ENCODE data around the gene CLCN7. TPM values are rescaled to one million over a fixed set of nuclear protein-coding genes. Genes with fewer than 3 reads are reported as not detected.

Gene CLCN7
- total and polyA plus RNA-seq, 4 donors: 61.1 to 119 (median 88.0) TPM

- 2 to 5% methylated on average over 16 to 71 of the region's 72 CpGs for WGBS, 2 donors
- peaks cover 0 to 12% (median 7%) of the 10 kb centered on the region in 5 donors for H3K4me1 ChIP-seq (ENCODE audit: control insufficient read depth in 5 of 5, insufficient read depth in 5 of 5, low read length in 5 of 5)
- H3K9me3 ChIP-seq (ENCODE audit: control insufficient read depth in 4 of 4, insufficient read depth in 3 of 4, low read length in 3 of 4): no peaks in the 10 kb centered on the region
- no peak for TF ChIP-seq CTCF (IDR thresholded peaks at IDR 0.05; ENCODE audit: control extremely low read depth, extremely low read depth)
- ATAC-seq (ENCODE audit: insufficient read depth, low FRiP score) (peak; percentile 35), DNase-seq (peak; percentile 66 to 87 (median 83))
- H3K27ac ChIP-seq (ENCODE audit: low read depth in 1 of 2, low read length in 1 of 2): peak within 1 kb of the TSS; percentile 88 to 95
- H3K27me3 ChIP-seq (ENCODE audit: control insufficient read depth in 3 of 3, insufficient read depth in 3 of 3, low read length in 2 of 3): no peaks in the 10 kb centered on the region
- H3K36me3 ChIP-seq (ENCODE audit: control insufficient read depth in 4 of 4, insufficient read depth in 4 of 4, low read length in 4 of 4): peaks cover 0 to 11% (median 0%) of the 10 kb centered on the region in 4 donors
- peak within 1 kb of the TSS; percentile 95 for H3K4me3 ChIP-seq
- H3K9ac ChIP-seq (ENCODE audit: insufficient read depth in 1 of 2, low read length in 2 of 2): peak within 1 kb of the TSS; percentile 16 to 23
Observed at GRCh38 chr16:1414532-1415260, 60.1 kb downstream of the CLCN7 start, which contains the start of gene UNKL. UNKL (minus strand) TSS chr16:1414704; CDS start chr16:1414691, 13 bp downstream.

DNA sequence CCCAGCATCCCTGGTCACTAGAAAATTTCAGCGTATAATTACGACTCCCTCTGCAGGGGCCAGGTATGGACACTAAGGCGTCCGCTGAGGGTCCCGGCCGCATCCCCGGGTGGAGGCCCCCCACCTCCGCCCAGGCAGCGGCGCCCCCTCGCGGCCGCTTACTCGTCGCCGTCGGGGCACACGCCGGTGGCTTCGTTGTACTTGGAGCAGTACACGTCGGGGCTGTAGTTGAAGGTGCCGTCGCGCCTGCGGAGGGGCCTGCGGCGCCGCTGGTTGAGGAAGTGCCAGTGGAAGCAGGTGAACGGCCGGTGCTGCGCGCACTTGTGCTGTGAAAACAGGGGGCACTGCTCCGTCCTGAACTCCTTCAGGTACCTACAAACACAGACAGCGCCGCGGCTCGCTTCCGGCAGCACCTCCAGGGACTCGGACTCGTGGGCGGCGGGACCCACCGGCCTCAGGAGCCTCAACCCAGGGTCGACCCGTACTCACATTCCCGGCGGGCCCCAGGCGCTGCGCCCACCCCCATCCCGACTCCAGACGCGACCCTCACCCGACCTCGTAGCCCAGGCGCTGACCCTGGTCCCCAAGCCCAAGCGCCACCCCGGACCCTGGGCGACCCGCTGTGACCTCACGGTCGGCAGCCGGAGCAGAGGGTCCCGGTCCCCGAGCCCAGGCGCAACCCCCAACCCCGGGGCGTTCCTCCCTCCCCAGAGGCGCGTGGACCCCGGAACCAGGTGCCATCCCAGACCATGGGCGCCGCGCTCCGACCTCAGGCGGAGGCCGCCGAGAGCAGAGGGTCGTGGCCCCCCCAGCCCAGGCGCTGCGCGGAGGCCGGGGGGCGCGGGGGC, 60.9 kb downstream of the CLCN7 start:
- Histone ChIP-seq H3K4me3 (peak overlapping the region; percentile 95), H3K9me3 (ENCODE audit: control insufficient read depth in 4 of 4, insufficient read depth in 3 of 4, low read length in 3 of 4) (no peaks in the 10 kb centered on the region), H3K27ac (ENCODE audit: low read depth in 1 of 2, low read length in 1 of 2) (peak overlapping the region; percentile 88 to 95), H3K27me3 (ENCODE audit: control insufficient read depth in 3 of 3, insufficient read depth in 3 of 3, low read length in 2 of 3) (no peaks in the 10 kb centered on the region), H3K36me3 (ENCODE audit: control insufficient read depth in 4 of 4, insufficient read depth in 4 of 4, low read length in 4 of 4) (peaks cover 0 to 13% (median 0%) of the 10 kb centered on the region in 4 donors), H3K9ac (ENCODE audit: insufficient read depth in 1 of 2, low read length in 2 of 2) (peak overlapping the region; percentile 16 to 23), H3K4me1 (ENCODE audit: control insufficient read depth in 5 of 5, insufficient read depth in 5 of 5, low read length in 5 of 5) (peaks cover 0 to 11% (median 6%) of the 10 kb centered on the region in 5 donors)
- TF ChIP-seq CTCF (IDR thresholded peaks at IDR 0.05; ENCODE audit: control extremely low read depth, extremely low read depth): no peak
- WGBS, 2 donors: 4% methylated on average over 63 to 85 of the region's 85 CpGs
- peak; percentile 34 to 66 (median 61) for DNase-seq
- ATAC-seq (ENCODE audit: insufficient read depth, low FRiP score): peak; percentile 60

GRCh38 chr16:1412847-1413246, 62.0 kb downstream of the CLCN7 start:
- peaks cover 0 to 17% (median 7%) of the 10 kb centered on the region in 5 donors for H3K4me1 ChIP-seq (ENCODE audit: control insufficient read depth in 5 of 5, insufficient read depth in 5 of 5, low read length in 5 of 5)
- DNase-seq: no peak
- no peaks in the 10 kb centered on the region for H3K27me3 ChIP-seq (ENCODE audit: control insufficient read depth in 3 of 3, insufficient read depth in 3 of 3, low read length in 2 of 3)
- no peak for ATAC-seq (ENCODE audit: insufficient read depth, low FRiP score)
- H3K9ac ChIP-seq (ENCODE audit: insufficient read depth in 1 of 2, low read length in 2 of 2): no peak overlapping the region
- no peak overlapping the region for H3K4me3 ChIP-seq
- peaks cover 0 to 13% (median 0%) of the 10 kb centered on the region in 4 donors for H3K36me3 ChIP-seq (ENCODE audit: control insufficient read depth in 4 of 4, insufficient read depth in 4 of 4, low read length in 4 of 4)
- no peak for TF ChIP-seq CTCF (IDR thresholded peaks at IDR 0.05; ENCODE audit: control extremely low read depth, extremely low read depth)
- H3K27ac ChIP-seq (ENCODE audit: low read depth in 1 of 2, low read length in 1 of 2): no peak overlapping the region
- H3K9me3 ChIP-seq (ENCODE audit: control insufficient read depth in 4 of 4, insufficient read depth in 3 of 4, low read length in 3 of 4): no peaks in the 10 kb centered on the region
- WGBS, 2 donors: 89 to 90% methylated on average over 2 of the region's 2 CpGs

Data from lung (tissue), 12 donors.